ENCODE data around the gene UGP2. TPM values are rescaled to one million over a fixed set of nuclear protein-coding genes. Genes with fewer than 3 reads are reported as not detected.

The UGP2 gene
- total RNA-seq, 1 experiment from 2014 or later = 883 TPM

GRCh38 chr2:63792530-63792929 is 49.2 kb upstream of the UGP2 start:
- Histone ChIP-seq H2BK15ac (ENCODE audit: low read depth, low read length) (no peak overlapping the region), H3T11ph (ENCODE audit: low read length) (no peak overlapping the region), H3K27me3 (ENCODE audit: insufficient read depth, low read length) (no peaks in the 10 kb centered on the region; the same call in 1 of the 2 replicates), H3K18ac (ENCODE audit: insufficient read length, low read depth, low read length) (no peak overlapping the region), H2BK5ac (ENCODE audit: insufficient read length, low read length) (no peak overlapping the region), H3K23ac (ENCODE audit: insufficient read length, low read depth, low read length) (no peak overlapping the region), H3K79me1 (ENCODE audit: insufficient read depth, low read depth, low read length, poor library complexity, severe bottlenecking) (no peaks in the 10 kb centered on the region), H4K5ac (ENCODE audit: insufficient read length, low read depth, low read length) (no peak overlapping the region), H4K91ac (ENCODE audit: insufficient read length, low read depth, low read length) (no peak overlapping the region), H4K20me1 (ENCODE audit: control insufficient read depth, insufficient read depth, insufficient read length) (no peaks in the 10 kb centered on the region), H2AK5ac (ENCODE audit: insufficient read length, low read length) (no peak overlapping the region), H3K4me2 (ENCODE audit: insufficient read depth, insufficient read length, low read length) (no peak overlapping the region), H2BK20ac (ENCODE audit: low read depth, low read length, poor library complexity, severe bottlenecking) (no peak overlapping the region), H4K8ac (replicated peaks; ENCODE audit: insufficient read length, low read depth, low read length) (no peak overlapping the region), H3K27ac (ENCODE audit: insufficient read length, low read depth, low read length) (no peak overlapping the region), H3K14ac (ENCODE audit: insufficient read depth, low read length) (no peak overlapping the region), H3K9me3 (ENCODE audit: control insufficient read depth, low read depth, low read length) (no peaks in the 10 kb centered on the region), H2AFZ (ENCODE audit: low read length) (no peak overlapping the region), H3K79me2 (ENCODE audit: insufficient read depth, low read length) (no peaks in the 10 kb centered on the region; the same call in 1 of the 2 replicates), H3K23me2 (ENCODE audit: insufficient read length, low read depth, low read length, poor library complexity, severe bottlenecking) (no peaks in the 10 kb centered on the region), H3K56ac (ENCODE audit: insufficient read length, low read depth, low read length) (no peak overlapping the region), H2BK120ac (ENCODE audit: low read depth, low read length, poor library complexity, severe bottlenecking) (no peak overlapping the region), H3K4ac (ENCODE audit: low read depth, low read length) (no peak overlapping the region), H3K4me1 (ENCODE audit: insufficient read depth, low read length) (peaks cover 8% of the 10 kb centered on the region), H3K9ac (ENCODE audit: extremely low read depth, insufficient read length, low read length) (no peak overlapping the region), H2BK12ac (ENCODE audit: insufficient read length, low read depth, low read length) (no peak overlapping the region)
- H3K27me3 Mint-ChIP-seq (ENCODE audit: low read depth) = no peaks in the 10 kb centered on the region
- H3K4me1 Mint-ChIP-seq = peaks cover 35 to 40% of the 10 kb centered on the region in 2 experiments
- no peak for DNase-seq
- H3K27ac Mint-ChIP-seq = no peak overlapping the region
- peaks cover 0 to 7% (median 0%) of the 10 kb centered on the region in 3 experiments; a peak in 3 of 7 replicates for H3K36me3 Mint-ChIP-seq (ENCODE audit: insufficient read depth in 1 of 3, low read depth in 3 of 3)
- no peak overlapping the region for H3K4me3 Mint-ChIP-seq
- TF ChIP-seq, protein P1, sequence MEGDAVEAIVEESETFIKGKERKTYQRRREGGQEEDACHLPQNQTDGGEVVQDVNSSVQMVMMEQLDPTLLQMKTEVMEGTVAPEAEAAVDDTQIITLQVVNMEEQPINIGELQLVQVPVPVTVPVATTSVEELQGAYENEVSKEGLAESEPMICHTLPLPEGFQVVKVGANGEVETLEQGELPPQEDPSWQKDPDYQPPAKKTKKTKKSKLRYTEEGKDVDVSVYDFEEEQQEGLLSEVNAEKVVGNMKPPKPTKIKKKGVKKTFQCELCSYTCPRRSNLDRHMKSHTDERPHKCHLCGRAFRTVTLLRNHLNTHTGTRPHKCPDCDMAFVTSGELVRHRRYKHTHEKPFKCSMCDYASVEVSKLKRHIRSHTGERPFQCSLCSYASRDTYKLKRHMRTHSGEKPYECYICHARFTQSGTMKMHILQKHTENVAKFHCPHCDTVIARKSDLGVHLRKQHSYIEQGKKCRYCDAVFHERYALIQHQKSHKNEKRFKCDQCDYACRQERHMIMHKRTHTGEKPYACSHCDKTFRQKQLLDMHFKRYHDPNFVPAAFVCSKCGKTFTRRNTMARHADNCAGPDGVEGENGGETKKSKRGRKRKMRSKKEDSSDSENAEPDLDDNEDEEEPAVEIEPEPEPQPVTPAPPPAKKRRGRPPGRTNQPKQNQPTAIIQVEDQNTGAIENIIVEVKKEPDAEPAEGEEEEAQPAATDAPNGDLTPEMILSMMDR (conservative IDR thresholded peaks at IDR 0.05) = no peak
- WGBS (ENCODE audit: extremely low coverage, insufficient read length, low lambda C conversion rate) = no CpG with 5 or more reads among the region's 1 CpG
- no peaks in the 10 kb centered on the region for H3K9me3 Mint-ChIP-seq

Measured in H9 (cell line).